HG03097 (cell line): ENCODE results near the gene PSEN1.
A peak's percentile ranks its signal among the peaks of the same experiment; 100 is the strongest.

ENCODE experiments used
- ATAC-seq: cut with Tn5 transposase; IDR thresholded peaks from one replicate; pipeline ENCODE4 v1.9.1; 2021; ENCODE audit not compliant: unreplicated experiment, low FRiP score

PSEN1 gene

GRCh38 chr14:73237786-73238423 is 101.6 kb downstream of the PSEN1 start:
- no peak for ATAC-seq

- ATAC-seq, result no peak
These were observed 102.1 kb downstream of the PSEN1 start for GRCh38 chr14:73238424-73238852.

- ATAC-seq, result no peak
These were observed 102.6 kb downstream of the PSEN1 start for GRCh38 chr14:73238941-73239340.

- ATAC-seq, result no peak
These were observed 103.3 kb downstream of the PSEN1 start for GRCh38 chr14:73239393-73240241.

- no peak for ATAC-seq
These were observed 104.6 kb downstream of the PSEN1 start for GRCh38 chr14:73240816-73241480.

GRCh38 chr14:73241481-73242165 is 105.3 kb downstream of the PSEN1 start:
- no peak for ATAC-seq

- no peak for ATAC-seq
These were observed 106.1 kb downstream of the PSEN1 start for GRCh38 chr14:73242357-73242901.

GRCh38 chr14:73243341-73243740 is 107.0 kb downstream of the PSEN1 start:
- no peak for ATAC-seq

- ATAC-seq, result no peak
These were observed 107.4 kb downstream of the PSEN1 start for GRCh38 chr14:73243748-73244147.

GRCh38 chr14:73244541-73245290 is 108.4 kb downstream of the PSEN1 start:
- no peak for ATAC-seq

GRCh38 chr14:73245480-73246325 is 109.4 kb downstream of the PSEN1 start:
- peak; percentile 43 for ATAC-seq

- no peak for ATAC-seq
These were observed 110.3 kb downstream of the PSEN1 start for GRCh38 chr14:73246387-73247150.

- ATAC-seq, result no peak
These were observed 112.0 kb downstream of the PSEN1 start for GRCh38 chr14:73248108-73248868.

GRCh38 chr14:73249108-73249507 is 112.8 kb downstream of the PSEN1 start:
- no peak for ATAC-seq

GRCh38 chr14:73249564-73250316 is 113.4 kb downstream of the PSEN1 start:
- no peak for ATAC-seq

- no peak for ATAC-seq
These were observed 114.0 kb downstream of the PSEN1 start for GRCh38 chr14:73250317-73250713.
